Measurements from ENCODE around the gene PPFIBP1.

GRCh38 chr12:27583057-27583797 is 59.2 kb downstream of the PPFIBP1 start:
- TF ChIP-seq CTCF (IDR thresholded peaks at IDR 0.05), result no peak
- TF ChIP-seq ZFX (IDR thresholded peaks at IDR 0.05; ENCODE audit: borderline replicate concordance), result no peak

Data from 22Rv1 (cell line).